SK-N-SH (cell line): ENCODE results near the gene PAPOLA. TPM values are rescaled to one million over a fixed set of nuclear protein-coding genes. Genes with fewer than 3 reads are reported as not detected.
A peak's percentile ranks its signal among the peaks of the same experiment; 100 is the strongest.

Source experiments
- CTCF ChIA-PET: fragments of 300-600, 350-600 bp; formaldehyde crosslinking; extraction: SDS; loops from one replicate; lab custom pipeline; 2021; lab: Yijun Ruan, JAX
- POLR2A ChIA-PET: fragments of 350-600 bp; sonication (Branson Sonifier 250); formaldehyde crosslinking; extraction: SDS; loops from one replicate; lab custom pipeline; 2020; ENCODE audit warnings: antibody characterized with exemption, inconsistent platforms; lab: Yijun Ruan, JAX
- DNase-seq: peaks from one replicate; pipeline ENCODE4 v3.0.0; 2012
- H2AFZ ChIP-seq: fragments of 200-600 bp; sonication (generic); 2 replicates; pipeline ENCODE4 v1.8.1; 2016; ENCODE audit warnings: antibody characterized with exemption, mild to moderate bottlenecking, low read depth
- H3F3A ChIP-seq: fragments of 200-600 bp; sonication (generic); replicated peaks from 2 replicates; pipeline ENCODE3; 2016; ENCODE audit warnings: antibody characterized with exemption, mild to moderate bottlenecking; ENCODE audit not compliant: insufficient read depth
- H3K27ac ChIP-seq, 2 experiments: fragments of 200-500 bp in 1 of 2; fragments of 200-600 bp in 1 of 2; sonication (Bioruptor generic) in 1 of 2; sonication (generic), shearing (Covaris generic) in 1 of 2; 2 replicates each; pipeline versions ENCODE4 v1.5.1 to v1.6.1; 2014 to 2016; ENCODE audit warnings: low read depth in 2 of 2, inconsistent platforms in 1 of 2, low read length in 1 of 2, mild to moderate bottlenecking in 1 of 2, mixed read lengths in 1 of 2
- H3K27me3 ChIP-seq: fragments of 200-600 bp; sonication (generic), shearing (Covaris generic); 2 replicates; pipeline ENCODE4 v1.6.1; 2016; ENCODE audit warnings: mixed run types; ENCODE audit not compliant: insufficient read depth
- H3K36me3 ChIP-seq, 2 experiments: fragments of 200-500 bp in 1 of 2; fragments of 200-600 bp in 1 of 2; sonication (Bioruptor generic) in 1 of 2; sonication (generic) in 1 of 2; replicated peaks in 1 of 2; 2 replicates each; pipeline versions ENCODE3 to v1.5.1; 2014 to 2016; ENCODE audit warnings: low read length in 1 of 2, mild to moderate bottlenecking in 1 of 2; ENCODE audit not compliant: insufficient read depth in 2 of 2, control insufficient read depth in 1 of 2
- H3K4me1 ChIP-seq, 2 experiments: fragments of 200-500 bp in 1 of 2; fragments of 200-600 bp in 1 of 2; sonication (Bioruptor generic) in 1 of 2; sonication (generic), shearing (Covaris generic) in 1 of 2; 2 replicates each; pipeline versions ENCODE4 v1.5.1 to v1.6.1; 2014 to 2016; ENCODE audit warnings: low read depth in 1 of 2, low read length in 1 of 2, mixed run types in 1 of 2; ENCODE audit not compliant: insufficient read depth in 2 of 2, control insufficient read depth in 1 of 2
- H3K4me2 ChIP-seq: fragments of 200-600 bp; sonication (generic), shearing (Covaris generic); 2 replicates; pipeline ENCODE4 v1.6.1; 2017; ENCODE audit warnings: mixed run types
- H3K4me3 ChIP-seq, 2 experiments: fragments of 200-500 bp in 1 of 2; fragments of 200-600 bp in 1 of 2; sonication (Bioruptor generic) in 1 of 2; sonication (generic), shearing (Covaris generic) in 1 of 2; 2 replicates each; pipeline versions ENCODE4 v1.5.1 to v1.8.1; 2014 to 2016; ENCODE audit warnings: low read depth in 2 of 2, inconsistent platforms in 1 of 2, low read length in 1 of 2, mild to moderate bottlenecking in 1 of 2, mixed read lengths in 1 of 2, moderate library complexity in 1 of 2
- H3K79me2 ChIP-seq: fragments of 200-600 bp; sonication (generic); 2 replicates; pipeline ENCODE4 v1.8.1; 2017; ENCODE audit warnings: mild to moderate bottlenecking; ENCODE audit not compliant: insufficient read depth
- H3K9ac ChIP-seq: fragments of 200-600 bp; sonication (generic); 2 replicates; pipeline ENCODE4 v1.6.1; 2017; ENCODE audit warnings: mixed run types
- H3K9me2 ChIP-seq: fragments of 200-600 bp; sonication (generic); 2 replicates; pipeline ENCODE4 v1.6.1; 2017; ENCODE audit warnings: mixed run types
- H3K9me3 ChIP-seq: fragments of 200-600 bp; sonication (generic); 2 replicates; pipeline ENCODE4 v1.6.1; 2017; ENCODE audit warnings: mixed run types, mild to moderate bottlenecking, moderate library complexity
- H4K20me1 ChIP-seq: fragments of 200-600 bp; sonication (generic); 2 replicates; pipeline ENCODE4 v1.6.1; 2017; ENCODE audit warnings: mild to moderate bottlenecking, mixed run types; ENCODE audit not compliant: insufficient read depth
- CHD2 ChIP-seq: fragments of 150-350 bp; IDR thresholded peaks from 2 replicates; pipeline ENCODE4 v1.6.1; 2018; ENCODE audit warnings: low read length; ENCODE audit not compliant: partially characterized antibody
- CTCF ChIP-seq: fragments of 200-600 bp; sonication (generic); IDR thresholded peaks from 2 replicates; pipeline ENCODE4 v1.6.1; 2017; ENCODE audit warnings: antibody characterized with exemption, mild to moderate bottlenecking, moderate library complexity
- ELF1 ChIP-seq: IDR thresholded peaks from 2 replicates; pipeline ENCODE4 v1.4.0; 2012
- FOXM1 ChIP-seq: IDR thresholded peaks from 2 replicates; pipeline ENCODE4 v1.4.0; 2012; ENCODE audit warnings: low read depth, mild to moderate bottlenecking
- JUND ChIP-seq: IDR thresholded peaks from 2 replicates; pipeline ENCODE4 v1.4.0; 2012
- MXI1 ChIP-seq: IDR thresholded peaks from 2 replicates; pipeline ENCODE4 v1.6.1; 2012; ENCODE audit warnings: mild to moderate bottlenecking, low read depth, low read length, improper control_type of control experiment
- RAD21 ChIP-seq: IDR thresholded peaks from 2 replicates; pipeline ENCODE4 v1.6.1; 2012; ENCODE audit warnings: mild to moderate bottlenecking, low read length
- RCOR1 ChIP-seq: fragments of 150-350 bp; IDR thresholded peaks from 2 replicates; pipeline ENCODE4 v1.6.1; 2017; ENCODE audit warnings: antibody characterized with exemption, low read length
- SIN3A ChIP-seq: IDR thresholded peaks from 2 replicates; pipeline ENCODE4 v1.6.1; 2012; ENCODE audit warnings: low read depth, mild to moderate bottlenecking, low read length, moderate library complexity, borderline replicate concordance
- TCF12 ChIP-seq: IDR thresholded peaks from 2 replicates; pipeline ENCODE4 v1.4.0; 2012
- ZBTB33 ChIP-seq: IDR thresholded peaks from 2 replicates; pipeline ENCODE4 v1.4.0; 2012; ENCODE audit warnings: low read depth, borderline replicate concordance
- WGBS: methylation state at CpG from one replicate; pipeline ENCODE4 v1.1.6; 2017; ENCODE audit warnings: low lambda C conversion rate; 5-methylcytosine and 5-hydroxymethylcytosine counted together
- polyA plus RNA-seq, 3 experiments: library from polyadenylated mRNA; depleted of rRNA; stranded (reverse); fragments of >200 nt; gene quantifications; 2 replicates each; pipeline ENCODE4 v1.2.3, GENCODE V29; 2012

The PAPOLA gene
- polyA plus RNA-seq, 1 of the 3 experiments (the other 2 are of a cell fraction) = 53.7 TPM

DNA sequence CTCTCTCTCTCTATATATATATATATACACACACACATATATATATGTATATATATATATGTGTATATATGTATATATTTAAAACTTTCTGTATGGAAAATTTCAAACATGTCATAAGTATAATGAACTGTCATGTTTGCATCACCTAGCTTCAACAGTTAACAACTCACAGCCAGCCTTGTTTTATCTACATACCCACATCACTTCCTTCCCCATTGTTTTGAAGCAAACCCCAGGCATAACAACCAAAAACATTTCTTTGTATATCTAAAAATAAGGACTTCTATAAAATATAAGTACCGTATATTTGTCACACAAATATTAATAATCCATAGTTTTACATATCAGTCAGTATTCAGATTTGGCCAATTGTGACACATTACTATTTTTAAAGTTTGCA, 57.4 kb downstream of the PAPOLA start:
- no peak for TF ChIP-seq SIN3A
- TF ChIP-seq CHD2 = no peak
- TF ChIP-seq, all 33 proteins: peak for 0
- Histone ChIP-seq H3K79me2 (no peaks in the 10 kb centered on the region; the same call in 1 of the 2 replicates), H3F3A (peaks cover 15% of the 10 kb centered on the region), H3K27me3 (no peaks in the 10 kb centered on the region), H3K36me3 (peaks cover 79 to 88% of the 10 kb centered on the region in 2 experiments), H3K9me2 (no peaks in the 10 kb centered on the region), H4K20me1 (no peaks in the 10 kb centered on the region), H3K4me3 (no peak overlapping the region), H2AFZ (no peak overlapping the region), H3K27ac (no peak overlapping the region), H3K9ac (no peak overlapping the region), H3K9me3 (no peaks in the 10 kb centered on the region), H3K4me2 (no peak overlapping the region), H3K4me1 (no peaks in the 10 kb centered on the region; a peak in 1 of 4 replicates)
- no peak for DNase-seq
- ChIA-PET CTCF (interaction anchor here (1.1 to 2.0 kb wide), 3 partner anchors 18 to 182 kb away, joined by 3 to 6 read pairs (median 4); no protein-coding TSS in a partner anchor), POLR2A (no interaction called here)
- 94% methylated on average over 1 of the region's 1 CpG for WGBS

GRCh38 chr14:96564389-96564788, 62.2 kb downstream of the PAPOLA start:
- Histone ChIP-seq H3K36me3 (peaks cover 75 to 78% of the 10 kb centered on the region in 2 experiments), H3K79me2 (no peaks in the 10 kb centered on the region; the same call in 1 of the 2 replicates), H2AFZ (no peak overlapping the region), H4K20me1 (no peaks in the 10 kb centered on the region), H3K4me3 (no peak overlapping the region), H3K27ac (no peak overlapping the region), H3K9ac (no peak overlapping the region), H3K4me1 (peaks cover 6% of the 10 kb centered on the region in 2 experiments; a peak in 3 of 4 replicates), H3K4me2 (no peak overlapping the region), H3K27me3 (no peaks in the 10 kb centered on the region), H3K9me2 (no peaks in the 10 kb centered on the region), H3K9me3 (no peaks in the 10 kb centered on the region), H3F3A (peaks cover 32% of the 10 kb centered on the region)
- ChIA-PET POLR2A (no interaction called here), CTCF (interaction anchor here (0.7 to 7.9 kb wide), 7 partner anchors 12 to 177 kb away, joined by 3 to 118 read pairs (median 4); no protein-coding TSS in a partner anchor)
- TF ChIP-seq ELF1 (no peak), JUND (no peak), MXI1 (no peak), TCF12 (no peak), CTCF (peak; percentile 33), FOXM1 (no peak), RAD21 (0 out of 2 replicates have a peak, but pooled peaks have one; percentile 18), RCOR1 (no peak), CHD2 (no peak)
- no peak for DNase-seq
- WGBS = 89% methylated on average over 1 of the region's 1 CpG

- no peak for TF ChIP-seq SIN3A
- no peak for TF ChIP-seq ZBTB33
- no peaks in the 10 kb centered on the region for H3K79me2 ChIP-seq
- peaks cover 67 to 77% of the 10 kb centered on the region in 2 experiments for H3K36me3 ChIP-seq
- ChIA-PET CTCF (interaction anchor here (0.6 to 7.9 kb wide), 8 partner anchors 10 to 1745 kb away, joined by 3 to 118 read pairs (median 6); no protein-coding TSS in a partner anchor), POLR2A (no interaction called here)
- DNase-seq = no peak
- no peak overlapping the region for H3K9ac ChIP-seq
- H3F3A ChIP-seq = peaks cover 28% of the 10 kb centered on the region
- no peaks in the 10 kb centered on the region for H3K9me2 ChIP-seq
- H2AFZ ChIP-seq = no peak overlapping the region
- no peaks in the 10 kb centered on the region for H4K20me1 ChIP-seq
- H3K9me3 ChIP-seq = no peaks in the 10 kb centered on the region
- peaks cover 6% of the 10 kb centered on the region in 2 experiments; a peak in 3 of 4 replicates for H3K4me1 ChIP-seq
- no peaks in the 10 kb centered on the region for H3K27me3 ChIP-seq
- no peak overlapping the region for H3K4me3 ChIP-seq
- H3K27ac ChIP-seq = peak overlapping the region in 1 of 2 experiments; percentile 47; a peak in 2 of 4 replicates
- no peak overlapping the region for H3K4me2 ChIP-seq
- 95% methylated on average over 2 of the region's 2 CpGs for WGBS
Observed at GRCh38 chr14:96565811-96566210, 63.6 kb downstream of the PAPOLA start.
